ENCODE results near the gene ENGASE. TPM values are rescaled to one million over a fixed set of nuclear protein-coding genes. Genes with fewer than 3 reads are reported as not detected.
A peak's percentile ranks its signal among the peaks of the same experiment; 100 is the strongest.

The ENGASE gene
- total RNA-seq, 1 experiment from 2014 or later = 58.0 TPM

DNA sequence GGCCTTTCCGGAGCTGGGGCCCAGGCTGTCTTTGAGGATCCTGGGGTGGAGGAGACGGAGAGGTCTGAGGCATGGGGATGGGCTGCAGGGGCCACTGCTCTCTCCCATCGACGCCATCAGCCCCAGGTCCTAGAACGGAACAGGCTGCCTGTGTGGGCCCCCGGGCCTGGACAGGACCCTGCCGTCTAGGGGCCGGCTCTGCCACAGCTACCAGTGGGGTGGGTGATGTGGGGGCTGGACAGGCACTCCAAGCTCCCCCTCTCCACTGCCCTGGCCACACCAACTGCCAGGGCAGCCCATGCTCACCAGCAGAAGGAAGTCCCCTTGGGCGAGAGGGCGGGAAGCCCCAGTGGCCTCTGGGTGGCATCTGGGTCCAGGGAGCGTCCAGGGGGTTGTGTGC, 37.8 kb downstream of the ENGASE start:
- H3K4me3 Mint-ChIP-seq (ENCODE audit: low read depth, unreplicated experiment) = no peak overlapping the region
- H3K9me3 Mint-ChIP-seq (ENCODE audit: low read depth, unreplicated experiment) = no peaks in the 10 kb centered on the region

DNA sequence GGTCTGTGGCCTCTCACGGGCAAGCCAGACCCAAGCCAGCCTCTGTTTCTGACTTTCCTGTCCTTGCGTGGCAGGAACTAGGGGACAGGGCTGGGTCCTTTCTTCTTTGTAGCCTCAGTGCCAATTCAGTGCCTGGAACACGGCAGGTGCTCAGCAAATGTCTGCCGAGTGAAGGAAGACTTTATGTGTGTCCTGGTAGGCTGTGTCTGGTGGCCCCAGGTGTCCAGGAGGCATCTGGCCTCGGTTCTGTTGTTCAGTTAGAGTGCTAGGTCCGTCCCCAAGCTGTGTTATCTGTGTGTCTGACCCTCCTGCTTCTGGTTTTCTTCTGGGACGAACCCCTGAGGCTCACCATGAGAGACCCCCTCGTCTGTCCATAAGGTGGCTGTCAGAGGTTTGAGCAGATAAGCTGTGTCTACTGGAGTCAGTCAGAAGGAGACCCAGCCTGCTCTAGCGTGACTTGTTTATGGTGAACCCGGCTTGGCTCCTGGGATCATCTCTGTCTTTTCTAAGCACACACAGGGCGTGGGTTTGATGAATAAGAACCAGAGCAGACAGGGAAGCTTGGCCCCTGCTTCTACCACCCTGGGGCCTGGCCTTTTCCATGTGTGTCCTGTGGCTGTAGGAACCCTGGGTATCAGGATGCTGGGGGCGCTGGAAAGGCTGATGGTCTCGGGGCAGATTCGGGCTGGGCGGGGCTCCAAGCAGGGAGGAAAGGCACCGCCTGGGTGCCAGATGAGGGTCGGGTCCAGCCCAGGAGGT, 39.3 kb downstream of the ENGASE start:
- intact Hi-C loops (cut with micrococcal nuclease; ENCODE audit: unreplicated experiment) = no loop called here
- CTCF ChIA-PET = interaction anchor here (1.5 kb wide), 1 partner anchor 280 kb away, joined by 5 read pairs; no protein-coding TSS in a partner anchor
- BruUV-seq (replicated peaks) = no TSS peak
- no peak for DNase-seq
- Mint-ChIP-seq H3K4me1 (ENCODE audit: low read depth, unreplicated experiment) (peaks cover 16% of the 10 kb centered on the region), H3K4me3 (ENCODE audit: low read depth, unreplicated experiment) (no peak overlapping the region), H3K9me3 (ENCODE audit: low read depth, unreplicated experiment) (no peaks in the 10 kb centered on the region), H3K27me3 (ENCODE audit: unreplicated experiment) (peaks cover 61% of the 10 kb centered on the region), H3K36me3 (ENCODE audit: insufficient read depth, unreplicated experiment) (no peaks in the 10 kb centered on the region), H3K27ac (ENCODE audit: unreplicated experiment) (no peak overlapping the region)
- TF ChIP-seq CTCF (IDR thresholded peaks at IDR 0.05; ENCODE audit: unreplicated experiment) = no peak

More for the DNA sequence above, 37.8 kb downstream of the ENGASE start:
- TF ChIP-seq CTCF (IDR thresholded peaks at IDR 0.05; ENCODE audit: unreplicated experiment) = no peak
- CTCF ChIA-PET = interaction anchor here (0.7 kb wide), 1 partner anchor 110 kb away, joined by 4 read pairs; no protein-coding TSS in a partner anchor
- Mint-ChIP-seq H3K4me1 (ENCODE audit: low read depth, unreplicated experiment) (peaks cover 16% of the 10 kb centered on the region), H3K27ac (ENCODE audit: unreplicated experiment) (no peak overlapping the region), H3K36me3 (ENCODE audit: insufficient read depth, unreplicated experiment) (no peaks in the 10 kb centered on the region), H3K27me3 (ENCODE audit: unreplicated experiment) (peaks cover 75% of the 10 kb centered on the region)
- BruUV-seq (replicated peaks) = no TSS peak
- no peak for DNase-seq
- intact Hi-C loops (cut with micrococcal nuclease; ENCODE audit: unreplicated experiment) = no loop called here

GRCh38 chr17:79114458-79115301, 40.1 kb downstream of the ENGASE start:
- Mint-ChIP-seq H3K9me3 (ENCODE audit: low read depth, unreplicated experiment) (no peaks in the 10 kb centered on the region), H3K4me1 (ENCODE audit: low read depth, unreplicated experiment) (peaks cover 16% of the 10 kb centered on the region), H3K4me3 (ENCODE audit: low read depth, unreplicated experiment) (no peak overlapping the region), H3K27me3 (ENCODE audit: unreplicated experiment) (peaks cover 53% of the 10 kb centered on the region), H3K27ac (ENCODE audit: unreplicated experiment) (no peak overlapping the region), H3K36me3 (ENCODE audit: insufficient read depth, unreplicated experiment) (no peaks in the 10 kb centered on the region)
- CTCF ChIA-PET = interaction anchor here (0.5 to 1.5 kb wide), 4 partner anchors 78 to 1278 kb away, joined by 3 to 5 read pairs (median 4); no protein-coding TSS in a partner anchor
- BruUV-seq (replicated peaks) = no TSS peak
- DNase-seq = peak; percentile 72
- intact Hi-C loops (cut with micrococcal nuclease; ENCODE audit: unreplicated experiment) = no loop called here
- TF ChIP-seq CTCF (IDR thresholded peaks at IDR 0.05; ENCODE audit: unreplicated experiment) = no peak

DNA sequence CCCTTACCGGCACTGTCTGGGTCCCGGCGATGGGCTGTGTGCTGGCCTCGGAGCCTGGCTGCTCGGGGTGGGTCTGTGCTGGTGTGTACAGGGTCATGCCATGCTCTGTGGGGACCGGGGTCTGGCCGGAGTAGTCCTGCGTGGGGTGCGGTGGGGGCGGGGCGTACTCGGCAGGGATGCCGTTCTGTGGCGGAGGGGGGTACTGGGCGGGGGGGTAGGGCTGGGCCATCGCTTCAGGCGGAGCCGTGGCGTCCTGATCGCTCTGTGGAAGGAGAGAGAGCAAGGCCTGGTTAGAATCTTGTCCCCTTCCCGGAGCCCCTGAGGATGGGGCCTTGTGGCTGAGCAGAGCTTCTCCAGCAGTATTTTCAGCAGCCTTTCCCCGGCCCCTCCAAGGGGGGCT, 40.9 kb downstream of the ENGASE start:
- intact Hi-C loops (cut with micrococcal nuclease; ENCODE audit: unreplicated experiment) = no loop called here
- H3K4me3 Mint-ChIP-seq (ENCODE audit: low read depth, unreplicated experiment) = no peak overlapping the region
- H3K27ac Mint-ChIP-seq (ENCODE audit: unreplicated experiment) = no peak overlapping the region
- no peaks in the 10 kb centered on the region for H3K9me3 Mint-ChIP-seq (ENCODE audit: low read depth, unreplicated experiment)
- no peak for TF ChIP-seq CTCF (IDR thresholded peaks at IDR 0.05; ENCODE audit: unreplicated experiment)
- peaks cover 16% of the 10 kb centered on the region for H3K4me1 Mint-ChIP-seq (ENCODE audit: low read depth, unreplicated experiment)
- peaks cover 44% of the 10 kb centered on the region for H3K27me3 Mint-ChIP-seq (ENCODE audit: unreplicated experiment)
- H3K36me3 Mint-ChIP-seq (ENCODE audit: insufficient read depth, unreplicated experiment) = no peaks in the 10 kb centered on the region
- DNase-seq = no peak
- CTCF ChIA-PET = no interaction called here
- no TSS peak for BruUV-seq (replicated peaks)
